DMS153 treated with DMSO at 0.1 percent for 48 hours (cell line): Measurements from ENCODE around the gene NXF1.
"Not testable (repeated sequence)": the region's sequence is repeated elsewhere in the genome, so short reads cannot be mapped to it uniquely, and the experiment has no call there.

ENCODE experiments used
- DNase-seq: peaks from one replicate; lab custom pipeline; 2025; ENCODE audit not compliant: unreplicated experiment; lab: John Stamatoyannopoulos, UW

NXF1 gene

GRCh38 chr11:62832336-62833234 lies 27.3 kb upstream of the NXF1 start, which contains the start of gene TEX54:
TSS of gene TEX54 (minus strand) at chr11:62832841.
- no peak for DNase-seq

DNA sequence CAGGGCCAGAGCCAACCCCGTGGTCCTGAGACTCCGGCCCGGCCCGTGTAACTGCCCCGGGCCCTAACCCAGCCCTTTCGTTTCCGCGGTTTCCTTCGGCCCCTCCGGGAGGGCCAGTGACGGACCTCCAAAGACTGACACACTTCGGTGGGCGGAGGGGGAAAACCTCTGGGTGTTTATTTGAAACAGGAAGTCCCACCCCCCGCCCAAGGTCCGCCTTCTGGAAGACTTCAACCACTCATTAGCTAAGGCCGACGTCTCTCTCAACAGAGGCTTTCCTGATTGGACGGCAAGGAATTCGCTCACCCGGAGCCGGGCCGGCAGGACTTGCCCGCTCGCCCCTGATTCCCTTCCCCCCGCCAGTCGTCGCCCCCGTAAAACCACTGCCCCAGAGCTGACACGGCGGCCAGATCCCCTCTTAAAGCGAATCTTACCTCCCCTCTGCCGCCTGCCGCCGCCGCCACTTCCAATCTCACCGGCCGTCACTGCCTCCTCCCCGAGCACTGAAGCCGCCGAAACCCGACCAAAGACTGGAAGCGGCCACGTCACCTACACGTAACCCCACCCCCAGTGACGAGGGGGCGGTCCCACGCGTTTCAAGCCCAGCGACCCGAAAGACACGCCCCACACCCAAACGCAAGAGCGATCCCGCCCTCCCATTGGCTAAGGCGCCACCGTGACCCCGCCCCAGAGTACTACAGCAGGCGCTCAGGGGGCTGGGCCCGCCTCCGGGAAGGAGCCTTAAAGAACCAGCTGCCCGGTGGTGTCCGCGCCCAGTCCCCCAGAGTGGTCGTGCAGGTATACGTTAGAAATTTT lies 26.5 kb upstream of the NXF1 start, which contains the start of gene STX5:
Gene STX5 (minus strand): TSS at position 532 of the 816 bp plus-strand sequence. CDS start 808 bp downstream, outside the sequence.
- DNase-seq, result peak; percentile 92

- no peak for DNase-seq
Observed at GRCh38 chr11:62830904-62831519, 25.8 kb upstream of the NXF1 start.

- DNase-seq, result not testable (repeated sequence)
Observed at GRCh38 chr11:62828130-62828529, 22.9 kb upstream of the NXF1 start.

DNA sequence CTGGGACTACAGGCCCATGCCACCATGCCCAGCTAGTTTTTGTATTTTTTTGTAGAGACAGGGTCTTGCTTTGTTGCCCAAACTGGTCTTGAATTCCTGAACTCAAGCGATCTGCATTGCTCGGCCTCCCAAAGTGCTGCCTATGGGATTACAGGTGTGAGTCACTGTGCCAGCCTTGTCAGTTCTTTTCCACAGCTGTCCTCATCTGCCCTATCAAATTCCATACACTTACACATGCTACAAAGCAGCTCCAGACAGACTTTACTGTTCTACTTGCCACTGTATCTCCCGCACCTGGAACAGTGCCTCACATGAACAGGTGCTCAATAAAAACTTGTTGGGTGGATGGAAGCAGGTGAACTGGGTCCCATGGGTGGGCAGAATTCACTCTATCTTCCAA lies 18.4 kb upstream of the NXF1 start:
- no peak for DNase-seq

DNA sequence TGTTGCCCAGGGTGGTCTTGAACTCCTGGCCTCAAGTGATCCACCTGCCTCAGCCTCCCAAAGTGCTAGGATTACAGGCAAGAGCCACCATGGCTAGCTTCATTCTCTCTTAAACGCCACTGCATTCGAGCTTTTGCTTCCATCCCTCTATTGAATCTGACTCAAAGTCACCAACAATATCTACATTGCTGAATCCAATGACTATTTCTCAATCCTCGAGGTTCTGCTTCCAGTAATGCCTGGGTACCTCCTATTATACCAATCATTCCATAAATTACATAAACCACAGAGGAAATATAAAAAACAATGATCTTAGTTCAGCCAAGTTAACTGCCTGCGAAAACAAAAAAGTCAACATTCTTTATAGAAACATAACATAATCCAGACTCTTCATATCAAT lies 11.9 kb upstream of the NXF1 start:
- no peak for DNase-seq

- no peak for DNase-seq
Observed at GRCh38 chr11:62816557-62816956, 11.3 kb upstream of the NXF1 start.

- no peak for DNase-seq
Observed at GRCh38 chr11:62811659-62812058, 6.4 kb upstream of the NXF1 start.

- DNase-seq, result no peak
Observed at GRCh38 chr11:62810748-62811147, 5.5 kb upstream of the NXF1 start.

DNA sequence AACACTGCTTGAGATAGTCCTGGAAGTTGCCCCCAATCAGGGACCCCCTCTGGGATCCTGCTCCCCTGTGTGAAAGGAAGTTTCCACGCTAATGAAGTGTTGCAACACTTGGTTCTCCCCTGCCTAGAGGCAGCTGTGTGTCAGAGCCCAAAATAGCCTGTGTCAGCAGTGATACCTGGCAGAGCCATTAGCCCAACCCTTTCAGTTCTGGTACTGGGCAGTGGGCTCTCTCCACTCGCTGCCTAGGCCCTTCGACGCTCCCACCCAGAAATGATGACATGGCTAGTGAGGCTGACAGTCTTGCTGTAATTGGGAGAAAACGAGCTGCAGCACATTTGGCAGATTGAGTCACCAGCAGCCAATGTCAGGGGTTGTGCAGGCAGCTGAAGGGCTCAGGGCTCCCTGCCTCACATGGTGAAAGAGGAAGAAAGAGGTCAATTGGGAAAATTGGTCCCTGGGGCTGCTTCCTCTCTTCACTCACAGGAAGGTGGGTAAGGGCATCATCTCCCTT lies 1.4 kb upstream of the NXF1 start:
- no peak for DNase-seq

GRCh38 chr11:62805961-62806441 lies 761 bp upstream of the NXF1 start:
- no peak for DNase-seq

GRCh38 chr11:62804310-62805075 lies 747 bp downstream of the NXF1 start:
- no peak for DNase-seq

DNA sequence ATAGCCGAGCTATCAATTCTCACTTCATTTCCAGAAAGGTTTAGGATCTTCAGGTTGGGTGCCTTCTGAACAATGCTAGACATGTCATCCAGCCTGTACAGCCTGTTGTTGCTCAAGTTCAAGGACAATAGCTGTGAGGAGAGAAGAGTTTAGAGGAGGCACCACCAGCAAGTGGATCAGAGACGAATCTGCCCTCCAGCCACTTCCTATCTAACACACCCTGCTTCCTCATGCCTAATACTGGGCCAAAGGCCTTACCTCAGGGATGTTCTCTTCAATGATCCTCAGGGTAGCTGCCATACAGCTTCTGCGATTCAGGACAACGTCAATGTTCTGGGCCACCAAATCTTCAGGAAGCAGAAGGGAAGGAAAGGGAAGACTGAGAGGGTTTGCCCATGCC lies 4.2 kb downstream of the NXF1 start:
- no peak for DNase-seq

- no peak for DNase-seq
Observed at GRCh38 chr11:62799486-62799885, 5.8 kb downstream of the NXF1 start.

- no peak for DNase-seq
Observed at GRCh38 chr11:62796281-62796680, 9.0 kb downstream of the NXF1 start.

DNA sequence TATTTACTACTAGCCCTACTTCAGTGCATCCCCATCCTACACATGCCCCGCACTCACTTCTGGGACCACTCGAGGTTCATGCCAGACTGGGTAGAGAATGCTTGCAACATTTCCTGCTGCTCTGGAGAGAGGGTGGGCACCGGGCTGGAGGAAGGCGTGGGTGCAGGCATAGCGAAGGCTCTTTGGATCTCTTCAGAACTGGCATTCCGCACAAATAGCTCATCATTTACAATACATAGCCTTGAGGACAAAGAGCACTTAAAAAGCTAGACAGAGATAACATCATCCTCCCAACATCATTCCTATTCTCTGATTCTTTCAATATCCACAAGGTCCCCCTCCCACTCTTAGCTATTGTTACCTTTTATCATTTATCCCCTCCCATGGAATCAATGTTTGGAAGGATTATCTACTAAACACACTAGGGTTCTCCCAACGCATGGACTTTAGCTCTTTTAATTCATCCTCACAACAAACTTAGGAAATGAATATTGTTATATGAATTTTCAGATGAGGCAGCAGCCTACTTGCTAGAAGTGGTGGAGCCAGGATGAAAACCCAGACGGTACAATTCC lies 11.0 kb downstream of the NXF1 start:
- no peak for DNase-seq

GRCh38 chr11:62792202-62792575 lies 13.1 kb downstream of the NXF1 start:
- DNase-seq, result no peak

DNA sequence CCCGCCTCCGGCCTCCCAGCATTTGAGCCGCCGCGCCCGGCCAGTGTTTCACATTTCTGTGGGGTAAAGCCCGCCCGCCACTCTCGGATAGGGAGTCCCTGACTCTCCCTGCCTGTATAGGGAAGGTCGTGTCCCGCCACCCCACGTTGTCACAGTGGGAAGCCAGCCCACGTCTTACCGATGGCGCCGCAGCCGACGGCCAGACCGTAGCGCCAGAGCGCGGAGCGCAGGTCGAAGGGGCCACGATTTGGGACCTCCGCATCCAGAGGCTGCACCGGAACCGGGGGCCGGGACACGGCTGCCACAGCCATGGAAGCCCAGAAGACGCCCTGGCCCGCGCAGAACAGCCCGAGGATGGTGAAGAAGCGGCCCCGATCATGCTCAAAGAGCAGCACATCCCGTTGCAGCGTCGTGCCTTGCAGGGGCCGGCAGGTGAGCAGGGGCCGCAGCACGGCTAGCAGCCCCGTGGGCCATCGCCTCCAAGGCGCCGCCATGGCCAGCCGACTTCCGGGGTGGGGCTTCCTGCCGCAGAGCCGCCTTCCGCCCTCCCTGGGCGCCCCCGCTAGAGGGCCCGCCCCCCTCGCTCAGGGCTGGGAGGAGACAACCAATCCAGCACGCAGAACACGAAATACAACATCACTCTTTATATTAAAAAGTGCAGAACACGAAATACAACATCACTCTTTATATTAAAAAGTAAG lies 13.6 kb downstream of the NXF1 start, which contains the start of gene TMEM223:
Gene TMEM223 (minus strand): TSS at position 506 of the 701 bp plus-strand sequence. CDS start 12 bp downstream, at position 494.
- DNase-seq, result peak; percentile 43

DNA sequence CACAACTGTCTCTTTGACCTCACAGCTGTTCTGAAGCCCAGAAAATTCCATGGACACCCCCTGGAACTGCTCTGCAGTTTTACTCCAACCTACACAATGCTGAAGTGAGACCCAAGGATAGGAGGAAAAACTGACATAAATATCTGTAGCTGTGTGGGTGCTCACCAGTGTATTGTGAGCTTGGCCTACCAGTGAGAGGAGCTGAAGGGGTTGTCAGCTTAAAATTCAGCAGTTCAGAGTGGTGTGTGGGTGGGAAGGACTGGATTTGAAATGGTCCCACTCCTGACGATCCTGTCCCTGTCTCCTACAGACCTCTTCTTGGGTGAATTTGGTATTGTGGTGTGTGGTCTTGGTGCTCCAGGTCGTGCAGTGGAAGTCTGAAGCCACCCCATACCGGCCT lies 15.7 kb downstream of the NXF1 start:
- DNase-seq, result no peak
